ENCODE measurements around the gene DCAF7. TPM values are rescaled to one million over a fixed set of nuclear protein-coding genes. Genes with fewer than 3 reads are reported as not detected.

DCAF7 gene
- total RNA-seq, 4 donors from 2014 or later = 24.9 to 45.2 (median 34.2) TPM

DNA sequence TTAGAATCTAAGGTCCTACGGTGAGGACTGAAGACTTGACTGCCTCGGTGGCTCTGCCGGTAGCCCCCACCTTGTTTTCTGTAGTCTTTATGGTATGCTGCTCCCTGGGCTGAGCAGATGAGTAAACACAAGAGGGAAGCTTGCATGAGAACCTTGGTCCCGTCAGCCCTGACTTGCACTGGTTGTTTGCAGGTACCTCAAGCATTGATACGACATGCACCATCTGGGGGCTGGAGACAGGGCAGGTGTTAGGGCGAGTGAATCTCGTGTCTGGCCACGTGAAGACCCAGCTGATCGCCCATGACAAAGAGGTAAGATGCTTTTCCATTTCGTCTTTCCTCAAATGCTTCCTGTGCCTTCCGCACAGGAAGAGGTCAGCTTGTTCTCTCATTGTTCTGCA is 29.4 kb downstream of the DCAF7 start:
- Histone ChIP-seq H3K4me1 (peaks cover 0 to 6% (median 0%) of the 10 kb centered on the region in 4 donors), H3K4me3 (no peak overlapping the region), H3K27me3 (no peaks in the 10 kb centered on the region), H3K27ac (replicated peaks in 1 of 4) (no peak overlapping the region), H3K36me3 (peaks cover 19 to 58% (median 55%) of the 10 kb centered on the region in 4 donors), H3K9me3 (no peaks in the 10 kb centered on the region)
- intact Hi-C loops (cut with DNase I) = no loop called here
- TF ChIP-seq POLR2A (IDR thresholded peaks at IDR 0.05; ENCODE audit: low read depth) (no peak), POLR2AphosphoS5 (IDR thresholded peaks at IDR 0.05) (no peak), EP300 (IDR thresholded peaks at IDR 0.05) (no peak)
- TF ChIP-seq, protein P1, sequence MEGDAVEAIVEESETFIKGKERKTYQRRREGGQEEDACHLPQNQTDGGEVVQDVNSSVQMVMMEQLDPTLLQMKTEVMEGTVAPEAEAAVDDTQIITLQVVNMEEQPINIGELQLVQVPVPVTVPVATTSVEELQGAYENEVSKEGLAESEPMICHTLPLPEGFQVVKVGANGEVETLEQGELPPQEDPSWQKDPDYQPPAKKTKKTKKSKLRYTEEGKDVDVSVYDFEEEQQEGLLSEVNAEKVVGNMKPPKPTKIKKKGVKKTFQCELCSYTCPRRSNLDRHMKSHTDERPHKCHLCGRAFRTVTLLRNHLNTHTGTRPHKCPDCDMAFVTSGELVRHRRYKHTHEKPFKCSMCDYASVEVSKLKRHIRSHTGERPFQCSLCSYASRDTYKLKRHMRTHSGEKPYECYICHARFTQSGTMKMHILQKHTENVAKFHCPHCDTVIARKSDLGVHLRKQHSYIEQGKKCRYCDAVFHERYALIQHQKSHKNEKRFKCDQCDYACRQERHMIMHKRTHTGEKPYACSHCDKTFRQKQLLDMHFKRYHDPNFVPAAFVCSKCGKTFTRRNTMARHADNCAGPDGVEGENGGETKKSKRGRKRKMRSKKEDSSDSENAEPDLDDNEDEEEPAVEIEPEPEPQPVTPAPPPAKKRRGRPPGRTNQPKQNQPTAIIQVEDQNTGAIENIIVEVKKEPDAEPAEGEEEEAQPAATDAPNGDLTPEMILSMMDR (IDR thresholded peaks at IDR 0.05) = no peak
- 75% methylated on average over 11 of the region's 11 CpGs for WGBS
- no peak for DNase-seq (ENCODE audit: extremely low spot score)

DNA sequence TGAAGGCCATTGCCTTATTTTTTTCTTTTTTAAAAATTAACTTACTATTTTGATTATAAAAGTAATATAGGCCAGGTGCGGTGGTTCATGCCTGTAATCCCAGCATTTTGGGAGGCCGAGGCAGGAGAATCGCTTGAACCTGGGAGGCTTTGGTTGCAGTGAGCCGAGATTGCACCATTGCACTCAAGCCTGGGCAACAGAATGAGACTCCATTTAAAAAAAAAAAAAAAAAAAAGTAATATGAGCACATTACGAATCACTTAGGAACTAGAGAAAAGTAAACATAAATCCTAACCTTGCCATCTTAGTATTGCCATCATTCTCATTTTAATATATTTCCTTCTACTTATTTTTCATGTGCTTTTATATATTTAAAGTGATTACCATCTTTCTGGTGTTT is 37.5 kb downstream of the DCAF7 start:
- H3K36me3 ChIP-seq = peaks cover 81 to 100% (median 92%) of the 10 kb centered on the region in 4 donors
- 92% methylated on average over 5 of the region's 5 CpGs for WGBS

DNA sequence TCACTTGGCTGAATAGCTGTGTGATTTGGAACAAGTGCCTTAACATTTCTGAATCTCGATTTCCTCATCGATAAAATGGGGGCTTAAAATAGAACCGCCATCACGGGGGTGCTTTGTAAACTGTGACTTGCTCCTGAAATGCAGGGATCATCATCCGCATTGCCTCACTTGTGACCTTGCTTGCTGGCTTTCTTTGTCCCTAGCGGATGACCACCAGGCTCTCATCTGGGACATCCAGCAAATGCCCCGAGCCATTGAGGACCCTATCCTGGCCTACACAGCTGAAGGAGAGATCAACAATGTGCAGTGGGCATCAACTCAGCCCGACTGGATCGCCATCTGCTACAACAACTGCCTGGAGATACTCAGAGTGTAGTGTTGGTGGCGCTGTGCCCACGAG is 38.5 kb downstream of the DCAF7 start:
- Histone ChIP-seq H3K27me3 (no peaks in the 10 kb centered on the region), H3K4me3 (no peak overlapping the region), H3K27ac (replicated peaks in 1 of 4) (no peak overlapping the region), H3K36me3 (peaks cover 71 to 100% (median 90%) of the 10 kb centered on the region in 4 donors), H3K9me3 (no peaks in the 10 kb centered on the region), H3K4me1 (no peaks in the 10 kb centered on the region)
- DNase-seq (ENCODE audit: extremely low spot score) = no peak
- TF ChIP-seq, protein P1 (IDR thresholded peaks at IDR 0.05) = no peak
- TF ChIP-seq EP300 (IDR thresholded peaks at IDR 0.05) (no peak), POLR2AphosphoS5 (IDR thresholded peaks at IDR 0.05) (no peak), POLR2A (IDR thresholded peaks at IDR 0.05; ENCODE audit: low read depth) (no peak)
- intact Hi-C loops (cut with DNase I) = no loop called here
- 90% methylated on average over 10 of the region's 11 CpGs for WGBS

More for the DNA sequence above, 37.5 kb downstream of the DCAF7 start:
- intact Hi-C loops (cut with DNase I) = no loop called here
- Histone ChIP-seq H3K27me3 (no peaks in the 10 kb centered on the region), H3K4me3 (no peak overlapping the region), H3K4me1 (no peaks in the 10 kb centered on the region), H3K27ac (replicated peaks in 1 of 4) (no peak overlapping the region), H3K9me3 (no peaks in the 10 kb centered on the region)
- no peak for TF ChIP-seq POLR2AphosphoS5 (IDR thresholded peaks at IDR 0.05)
- TF ChIP-seq POLR2A (IDR thresholded peaks at IDR 0.05; ENCODE audit: low read depth) = no peak
- TF ChIP-seq, protein P1 (IDR thresholded peaks at IDR 0.05) = no peak
- TF ChIP-seq EP300 (IDR thresholded peaks at IDR 0.05) = no peak
- DNase-seq (ENCODE audit: extremely low spot score) = no peak

DNA sequence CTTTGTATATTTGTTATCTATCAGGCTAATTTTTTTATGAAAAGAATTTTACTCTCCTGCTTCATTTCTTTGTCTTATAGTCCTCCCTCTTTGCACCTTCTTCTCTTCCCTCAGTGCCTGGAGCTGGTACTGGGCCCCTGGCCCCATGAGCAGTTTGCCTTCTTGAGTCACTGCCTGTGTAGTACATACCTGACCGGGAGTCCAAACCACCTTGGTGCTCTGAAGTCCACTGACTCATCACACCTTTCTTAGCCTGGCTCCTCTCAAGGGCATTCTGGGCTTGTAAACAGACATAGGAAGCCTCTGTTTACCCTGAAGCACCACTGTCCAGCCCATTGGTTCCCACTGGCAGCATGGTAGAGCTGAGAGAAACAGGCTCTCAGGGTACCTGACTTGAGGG is 39.4 kb downstream of the DCAF7 start:
- Histone ChIP-seq H3K27ac (replicated peaks in 1 of 4) (no peak overlapping the region), H3K4me3 (no peak overlapping the region), H3K4me1 (no peaks in the 10 kb centered on the region), H3K36me3 (peaks cover 62 to 100% (median 81%) of the 10 kb centered on the region in 4 donors), H3K27me3 (no peaks in the 10 kb centered on the region), H3K9me3 (no peaks in the 10 kb centered on the region)
- intact Hi-C loops (cut with DNase I) = no loop called here
- TF ChIP-seq, protein P1 (IDR thresholded peaks at IDR 0.05) = no peak
- TF ChIP-seq POLR2A (IDR thresholded peaks at IDR 0.05; ENCODE audit: low read depth) (no peak), EP300 (IDR thresholded peaks at IDR 0.05) (no peak), POLR2AphosphoS5 (IDR thresholded peaks at IDR 0.05) (no peak)
- 84% methylated on average over 1 of the region's 1 CpG for WGBS
- DNase-seq (ENCODE audit: extremely low spot score) = no peak

DNA sequence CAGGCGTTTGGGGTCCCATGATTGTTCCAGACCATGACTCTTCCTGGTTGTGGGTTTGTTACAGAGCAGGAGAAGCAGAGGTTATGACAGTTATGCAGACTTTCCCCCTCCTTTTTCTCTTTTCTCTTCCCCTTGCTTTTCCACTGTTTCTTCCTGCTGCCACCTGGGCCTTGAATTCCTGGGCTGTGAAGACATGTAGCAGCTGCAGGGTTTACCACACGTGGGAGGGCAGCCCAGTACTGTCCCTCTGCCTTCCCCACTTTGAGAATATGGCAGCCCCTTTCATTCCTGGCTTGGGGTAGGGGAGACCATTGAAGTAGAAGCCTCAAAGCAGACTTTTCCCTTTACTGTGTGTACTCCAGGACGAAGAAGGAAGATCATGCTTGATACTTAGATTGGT is 42.5 kb downstream of the DCAF7 start:
- Histone ChIP-seq H3K36me3 (peaks cover 32 to 74% (median 50%) of the 10 kb centered on the region in 4 donors), H3K9me3 (no peaks in the 10 kb centered on the region), H3K27me3 (no peaks in the 10 kb centered on the region), H3K4me1 (no peaks in the 10 kb centered on the region), H3K27ac (replicated peaks in 1 of 4) (no peak overlapping the region), H3K4me3 (no peak overlapping the region)
- no peak for DNase-seq (ENCODE audit: extremely low spot score)
- WGBS = 79% methylated on average over 3 of the region's 3 CpGs
- intact Hi-C loops (cut with DNase I) = no loop called here
- no peak for TF ChIP-seq POLR2A (IDR thresholded peaks at IDR 0.05; ENCODE audit: low read depth)
- TF ChIP-seq EP300 (IDR thresholded peaks at IDR 0.05) = no peak
- TF ChIP-seq, protein P1 (IDR thresholded peaks at IDR 0.05) = no peak
- no peak for TF ChIP-seq POLR2AphosphoS5 (IDR thresholded peaks at IDR 0.05)
